ENCODE results near the gene PARG. TPM values are rescaled to one million over a fixed set of nuclear protein-coding genes. Genes with fewer than 3 reads are reported as not detected.
A peak's percentile ranks its signal among the peaks of the same experiment; 100 is the strongest.

The PARG gene
- total RNA-seq, 6 experiments from 2014 or later: 18.0 to 23.7 (median 20.9) TPM

DNA sequence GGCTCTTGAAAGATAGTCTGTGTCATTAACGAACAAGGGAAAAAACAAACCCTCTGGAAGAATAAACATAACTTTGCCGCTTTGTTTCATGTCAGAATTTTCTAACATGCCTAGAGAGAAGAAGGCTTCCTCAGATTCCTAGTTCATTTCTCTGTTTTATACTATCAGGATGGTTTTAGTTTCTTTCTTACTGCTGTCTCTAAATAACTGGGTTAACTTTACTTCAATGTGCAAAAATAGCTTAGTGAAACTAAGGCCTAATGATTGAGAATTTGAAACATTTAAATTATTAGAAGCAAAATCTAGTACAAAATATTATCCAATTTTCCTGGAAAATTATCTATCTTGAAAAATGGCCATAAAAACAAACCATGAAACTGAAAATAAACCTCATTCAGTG is 107.6 kb downstream of the PARG start:
- Mint-ChIP-seq H3K36me3 (ENCODE audit: low read depth) (peaks cover 15% of the 10 kb centered on the region), H3K27me3 (ENCODE audit: insufficient read depth) (no peaks in the 10 kb centered on the region), H3K27ac (no peak overlapping the region), H3K4me1 (ENCODE audit: low read depth) (peaks cover 36% of the 10 kb centered on the region), H3K4me3 (no peak overlapping the region), H3K9me3 (no peaks in the 10 kb centered on the region)
- TF ChIP-seq, protein P1, sequence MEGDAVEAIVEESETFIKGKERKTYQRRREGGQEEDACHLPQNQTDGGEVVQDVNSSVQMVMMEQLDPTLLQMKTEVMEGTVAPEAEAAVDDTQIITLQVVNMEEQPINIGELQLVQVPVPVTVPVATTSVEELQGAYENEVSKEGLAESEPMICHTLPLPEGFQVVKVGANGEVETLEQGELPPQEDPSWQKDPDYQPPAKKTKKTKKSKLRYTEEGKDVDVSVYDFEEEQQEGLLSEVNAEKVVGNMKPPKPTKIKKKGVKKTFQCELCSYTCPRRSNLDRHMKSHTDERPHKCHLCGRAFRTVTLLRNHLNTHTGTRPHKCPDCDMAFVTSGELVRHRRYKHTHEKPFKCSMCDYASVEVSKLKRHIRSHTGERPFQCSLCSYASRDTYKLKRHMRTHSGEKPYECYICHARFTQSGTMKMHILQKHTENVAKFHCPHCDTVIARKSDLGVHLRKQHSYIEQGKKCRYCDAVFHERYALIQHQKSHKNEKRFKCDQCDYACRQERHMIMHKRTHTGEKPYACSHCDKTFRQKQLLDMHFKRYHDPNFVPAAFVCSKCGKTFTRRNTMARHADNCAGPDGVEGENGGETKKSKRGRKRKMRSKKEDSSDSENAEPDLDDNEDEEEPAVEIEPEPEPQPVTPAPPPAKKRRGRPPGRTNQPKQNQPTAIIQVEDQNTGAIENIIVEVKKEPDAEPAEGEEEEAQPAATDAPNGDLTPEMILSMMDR (IDR thresholded peaks at IDR 0.05): no peak
- DNase-seq: no peak

- Mint-ChIP-seq H3K36me3 (ENCODE audit: low read depth) (peaks cover 10% of the 10 kb centered on the region), H3K4me3 (no peak overlapping the region), H3K9me3 (no peaks in the 10 kb centered on the region), H3K27ac (no peak overlapping the region), H3K27me3 (ENCODE audit: insufficient read depth) (no peaks in the 10 kb centered on the region), H3K4me1 (ENCODE audit: low read depth) (peaks cover 27% of the 10 kb centered on the region)
- no peak for DNase-seq
- TF ChIP-seq, protein P1 (IDR thresholded peaks at IDR 0.05): no peak
Measured at GRCh38 chr10:49833168-49833567, 108.7 kb downstream of the PARG start.

GRCh38 chr10:49831352-49832035 is 110.3 kb downstream of the PARG start:
- Mint-ChIP-seq H3K27ac (0 out of 2 replicates have a peak overlapping the region, but pooled peaks have one; percentile 32), H3K27me3 (ENCODE audit: insufficient read depth) (no peaks in the 10 kb centered on the region), H3K4me1 (ENCODE audit: low read depth) (peaks cover 12% of the 10 kb centered on the region), H3K4me3 (no peak overlapping the region), H3K36me3 (ENCODE audit: low read depth) (peaks cover 20% of the 10 kb centered on the region), H3K9me3 (no peaks in the 10 kb centered on the region)
- no peak for DNase-seq
- TF ChIP-seq, protein P1 (IDR thresholded peaks at IDR 0.05): no peak

DNA sequence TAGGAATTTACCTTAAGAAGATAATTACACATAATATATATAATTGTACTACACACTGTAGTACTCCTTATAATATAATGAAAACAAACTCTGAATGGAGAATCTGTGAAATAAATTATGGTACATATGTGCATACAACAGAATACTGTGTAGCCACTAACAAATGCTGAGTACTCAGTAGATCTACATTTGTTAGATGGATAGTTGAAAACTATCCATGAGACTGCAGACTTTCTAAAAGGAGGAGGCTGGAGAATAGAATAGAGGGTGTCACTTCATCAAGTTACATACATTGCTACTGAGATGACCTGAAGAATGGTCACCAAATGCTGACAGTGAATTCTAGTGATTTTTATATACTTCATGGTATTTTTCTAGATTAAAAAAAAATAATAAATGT is 111.0 kb downstream of the PARG start:
- TF ChIP-seq, protein P1 (IDR thresholded peaks at IDR 0.05): no peak
- Mint-ChIP-seq H3K4me3 (no peak overlapping the region), H3K4me1 (ENCODE audit: low read depth) (peaks cover 12% of the 10 kb centered on the region), H3K27me3 (ENCODE audit: insufficient read depth) (no peaks in the 10 kb centered on the region), H3K9me3 (no peaks in the 10 kb centered on the region), H3K27ac (no peak overlapping the region), H3K36me3 (ENCODE audit: low read depth) (peaks cover 25% of the 10 kb centered on the region)
- DNase-seq: no peak

GRCh38 chr10:49830016-49830415 is 111.8 kb downstream of the PARG start:
- Mint-ChIP-seq H3K4me3 (no peak overlapping the region), H3K27ac (no peak overlapping the region), H3K9me3 (no peaks in the 10 kb centered on the region), H3K36me3 (ENCODE audit: low read depth) (peaks cover 28% of the 10 kb centered on the region), H3K4me1 (ENCODE audit: low read depth) (peaks cover 12% of the 10 kb centered on the region), H3K27me3 (ENCODE audit: insufficient read depth) (no peaks in the 10 kb centered on the region)
- DNase-seq: no peak
- TF ChIP-seq, protein P1 (IDR thresholded peaks at IDR 0.05): no peak

Measured in HFFc6 (cell line).